Kidney (tissue), 2 donors: ENCODE measurements around the gene SPPL2A. TPM values are rescaled to one million over a fixed set of nuclear protein-coding genes. Genes with fewer than 3 reads are reported as not detected.

Experiments
- polyA plus RNA-seq: library from polyadenylated mRNA; stranded (reverse); fragments of 350-450 nt; fragmentation: Illumina TruSeq; extraction: RNeasy Lipid Tissue Mini Kit (QIAGEN cat#74804); gene quantifications from one replicate; pipeline ENCODE4 v1.2.3, GENCODE V29; 2014; ENCODE audit warnings: low read depth, low replicate concordance; ENCODE audit not compliant: insufficient read depth
- total RNA-seq: library from RNA; stranded (reverse); fragmentation: NEBNext Ultra II Directional; extraction: Animal tissue kit (Norgen Biotek cat#: 25700); gene quantifications from one replicate; pipeline ENCODE4 v1.2.1, GENCODE V29; 2021
- donor health status: DM: yes; HTN: yes; CAD: no.

Gene SPPL2A
- total and polyA plus RNA-seq, 2 donors from 2014 or later, result 53.3 to 134 TPM

Other genes starting within 250 kb of the SPPL2A start
- 1.1 TPM for gene USP50, start 219.0 kb downstream of the SPPL2A start, total RNA-seq
- gene USP50, start 219.0 kb downstream of the SPPL2A start, polyA plus RNA-seq, result not detected
- gene TRPM7, start 78.9 kb downstream of the SPPL2A start, total RNA-seq, result 38.3 TPM
- 17.0 TPM for gene TRPM7, start 78.9 kb downstream of the SPPL2A start, polyA plus RNA-seq
- gene AP4E1, start 143.0 kb upstream of the SPPL2A start, total RNA-seq, result 9.8 TPM
- 2.0 TPM for gene AP4E1, start 143.0 kb upstream of the SPPL2A start, polyA plus RNA-seq